GM19025 (cell line): ENCODE results near the gene MZT1.

Source experiments
- ATAC-seq: cut with Tn5 transposase; IDR thresholded peaks from one replicate; pipeline ENCODE4 v1.9.1; 2021; ENCODE audit warnings: mild to moderate bottlenecking, low read depth, moderate library complexity; ENCODE audit not compliant: unreplicated experiment

The MZT1 gene

GRCh38 chr13:72689181-72689696, 38.2 kb downstream of the MZT1 start:
- no peak for ATAC-seq

GRCh38 chr13:72686766-72687165, 40.7 kb downstream of the MZT1 start:
- ATAC-seq: no peak

- ATAC-seq: no peak
These were observed 47.1 kb downstream of the MZT1 start for GRCh38 chr13:72680353-72680752.

DNA sequence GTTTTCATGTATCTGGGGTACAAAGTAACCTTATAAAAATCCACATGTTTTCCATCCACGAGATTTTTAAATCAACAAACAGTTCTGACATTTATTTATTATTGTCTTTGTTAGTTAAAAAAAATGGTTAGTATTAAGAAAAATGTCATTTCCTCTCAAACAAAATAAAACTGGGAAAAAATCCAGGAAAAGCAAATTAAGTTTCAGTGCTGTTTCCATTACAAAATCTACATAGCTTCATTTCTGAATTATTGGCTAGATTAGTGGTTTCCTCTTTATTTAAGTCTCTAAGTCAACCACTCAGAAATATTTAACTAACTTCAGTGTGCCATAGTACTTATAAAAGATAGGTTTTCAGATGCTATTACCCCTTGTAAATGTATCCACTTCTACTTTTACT, 49.1 kb downstream of the MZT1 start:
- ATAC-seq: no peak

- no peak for ATAC-seq
These were observed 50.0 kb downstream of the MZT1 start for GRCh38 chr13:72677431-72677830.

- ATAC-seq: no peak
These were observed 61.0 kb downstream of the MZT1 start for GRCh38 chr13:72666391-72666790.

DNA sequence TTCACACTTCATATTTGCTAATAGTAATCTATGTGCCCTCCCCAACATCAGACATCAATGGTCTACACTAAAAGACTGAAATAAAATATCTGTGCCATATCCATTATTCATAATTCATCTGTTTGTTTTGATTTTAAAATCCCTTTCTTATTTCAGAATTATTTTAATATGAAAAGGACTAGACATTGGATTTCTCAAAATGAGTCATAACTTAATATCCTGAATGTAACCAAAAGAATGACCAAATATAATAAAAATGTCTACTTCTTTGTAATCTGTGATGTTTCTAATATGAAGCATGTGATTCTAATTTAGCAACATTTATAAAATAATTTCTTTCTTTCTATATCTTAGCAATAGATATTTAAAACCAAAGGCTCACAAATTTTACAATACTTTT, 64.9 kb downstream of the MZT1 start:
- no peak for ATAC-seq
